Measurements from ENCODE around the gene NUDT6.
"Not testable (repeated sequence)": the region's sequence is repeated elsewhere in the genome, so short reads cannot be mapped to it uniquely, and the experiment has no call there.

Gene NUDT6, protein sequence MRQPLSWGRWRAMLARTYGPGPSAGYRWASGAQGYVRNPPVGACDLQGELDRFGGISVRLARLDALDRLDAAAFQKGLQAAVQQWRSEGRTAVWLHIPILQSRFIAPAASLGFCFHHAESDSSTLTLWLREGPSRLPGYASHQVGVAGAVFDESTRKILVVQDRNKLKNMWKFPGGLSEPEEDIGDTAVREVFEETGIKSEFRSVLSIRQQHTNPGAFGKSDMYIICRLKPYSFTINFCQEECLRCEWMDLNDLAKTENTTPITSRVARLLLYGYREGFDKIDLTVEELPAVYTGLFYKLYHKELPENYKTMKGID

DNA sequence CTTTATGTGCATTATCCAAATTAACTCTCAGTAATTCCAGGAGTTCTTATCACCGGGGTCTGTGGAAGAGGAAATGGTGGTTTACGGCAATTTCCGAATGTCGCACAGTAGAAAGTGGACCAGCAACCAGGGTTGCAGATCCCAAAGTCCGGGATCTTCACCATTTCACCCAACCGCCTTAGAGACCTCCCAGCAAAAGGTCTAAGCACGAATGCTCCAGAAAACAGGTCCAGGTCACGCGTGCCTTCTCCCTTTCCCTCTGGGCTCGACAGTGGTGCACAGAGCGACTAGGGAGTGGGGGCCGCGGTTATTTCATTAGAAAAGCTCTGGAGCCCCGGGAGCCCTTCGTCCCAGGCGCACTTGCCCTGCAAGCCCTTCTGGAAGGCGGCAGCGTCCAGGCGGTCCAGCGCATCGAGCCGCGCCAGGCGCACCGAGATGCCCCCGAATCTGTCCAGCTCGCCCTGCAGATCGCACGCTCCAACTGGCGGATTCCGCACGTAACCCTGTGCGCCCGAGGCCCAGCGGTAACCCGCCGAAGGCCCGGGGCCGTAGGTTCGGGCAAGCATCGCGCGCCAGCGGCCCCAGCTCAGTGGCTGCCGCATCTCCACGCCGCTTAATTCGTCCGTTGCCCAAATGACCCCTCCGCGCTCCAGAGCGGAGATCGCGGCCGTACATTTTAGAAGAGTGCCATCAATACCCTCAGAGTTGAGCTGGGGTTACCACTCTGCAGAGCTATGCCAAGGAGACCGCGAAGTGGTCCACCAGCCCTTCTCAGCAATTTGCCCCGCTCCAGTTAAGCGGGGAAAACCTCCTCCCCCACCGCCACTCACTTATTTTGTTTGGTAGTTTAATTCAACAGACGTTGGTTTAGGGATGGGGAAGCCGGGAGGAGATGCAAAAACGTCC is at the start of gene NUDT6:
NUDT6 (minus strand) TSS at position 627 of the 906 bp plus-strand sequence; CDS start at position 602, 25 bp downstream.
- DNase-seq = peak; percentile 59 to 69

DNA sequence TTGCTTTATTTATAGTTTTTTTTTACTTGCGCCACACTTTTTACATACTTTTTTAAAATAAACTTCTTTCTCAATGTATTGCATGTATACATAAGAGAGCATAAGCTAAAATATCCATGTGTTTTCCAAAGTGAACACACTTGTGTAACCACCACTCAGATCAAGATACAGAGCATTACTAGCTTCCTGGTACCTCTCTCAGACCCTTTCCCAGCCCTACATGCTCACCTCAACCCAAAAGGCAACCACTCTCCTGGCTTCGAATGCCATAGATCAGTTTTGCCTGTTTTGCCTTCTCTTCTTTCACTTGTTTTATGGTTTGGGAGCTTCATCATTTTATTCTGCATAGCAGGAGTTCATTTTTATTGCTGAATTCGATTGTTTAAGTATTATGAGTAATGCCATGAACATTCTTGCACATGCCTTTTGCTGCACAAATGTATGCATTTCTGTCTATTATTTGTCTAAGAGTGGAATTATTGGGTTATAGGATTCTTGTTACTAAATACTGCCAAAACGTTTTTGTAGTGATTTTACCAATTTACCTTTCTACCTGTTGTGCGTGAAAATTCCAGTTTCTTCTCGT is 45.9 kb upstream of the NUDT6 start:
- DNase-seq = no peak

DNA sequence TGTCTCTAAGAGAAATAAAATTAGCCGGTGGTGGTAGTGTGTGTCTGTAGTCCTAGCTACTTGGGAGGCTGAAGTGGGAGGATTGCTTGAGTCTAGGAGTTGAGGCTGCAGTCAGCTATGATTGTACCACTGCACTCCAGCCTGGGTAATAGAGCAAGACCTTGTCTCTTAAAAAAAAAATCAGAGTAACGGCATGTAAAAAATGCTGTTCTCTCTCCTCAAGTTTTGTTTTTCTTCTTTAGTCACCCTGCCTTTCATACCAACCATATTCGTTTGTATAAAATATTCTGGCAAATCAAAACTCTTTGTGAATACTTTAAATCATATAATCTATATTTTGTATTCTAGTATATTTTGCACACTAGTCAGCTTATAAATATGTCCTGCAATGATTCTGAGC is 44.8 kb upstream of the NUDT6 start:
- DNase-seq = no peak

DNA sequence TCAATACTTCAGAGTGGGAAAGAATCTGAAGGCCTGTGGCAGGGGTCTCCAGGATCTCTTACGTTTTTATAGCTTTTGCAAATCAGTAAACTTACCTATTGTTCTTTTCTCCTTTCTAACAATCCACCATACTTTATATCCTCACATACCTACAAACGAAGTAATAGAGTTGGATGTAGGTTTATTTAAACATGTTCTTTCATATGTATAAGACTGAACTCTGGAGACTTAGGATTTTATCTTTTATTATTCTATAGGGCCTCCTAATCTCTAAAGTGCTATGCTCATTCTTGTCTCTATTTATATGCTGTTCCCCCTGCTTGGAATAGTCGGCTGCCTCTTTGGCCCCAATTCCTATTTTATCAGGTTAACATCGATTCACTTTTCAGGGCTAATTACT is 43.8 kb upstream of the NUDT6 start:
- no peak for DNase-seq

DNA sequence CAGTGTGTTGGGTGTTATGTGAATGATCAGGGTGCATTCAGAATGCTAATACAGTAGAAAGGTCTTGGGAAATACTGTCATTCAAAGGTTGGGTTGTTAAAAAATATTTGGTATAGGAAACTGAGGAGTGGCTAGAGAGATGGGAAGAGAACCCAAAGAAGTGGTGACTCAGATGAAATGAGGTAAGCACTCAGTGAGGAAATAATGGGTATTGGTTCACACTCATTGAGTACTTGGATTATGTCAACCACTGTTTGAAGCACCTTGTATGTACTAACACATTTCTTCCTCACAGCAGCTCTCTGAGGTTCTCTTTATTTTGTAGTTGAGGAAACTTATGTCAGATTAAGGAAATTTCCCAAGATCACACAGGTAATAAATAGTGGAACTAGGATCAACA is 40.8 kb upstream of the NUDT6 start:
- no peak for DNase-seq

DNA sequence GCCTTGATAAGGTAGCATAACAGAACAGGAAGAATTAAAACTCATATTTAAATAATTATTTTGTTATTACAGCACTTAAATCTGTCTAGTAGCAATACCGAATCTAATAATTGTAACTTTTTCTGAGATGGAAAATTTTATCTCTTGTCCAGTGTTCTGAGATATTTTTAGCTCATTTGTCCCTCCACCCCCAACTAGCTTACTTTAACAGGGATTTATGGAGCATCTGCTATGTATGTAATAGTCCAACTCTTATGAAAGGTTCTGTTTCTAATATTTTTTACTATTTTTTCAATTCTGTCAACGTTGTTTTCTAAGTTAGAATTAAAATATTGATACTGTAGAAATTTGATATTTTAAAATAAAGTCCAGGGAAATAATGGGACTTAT is 38.2 kb upstream of the NUDT6 start:
- no peak for DNase-seq

DNA sequence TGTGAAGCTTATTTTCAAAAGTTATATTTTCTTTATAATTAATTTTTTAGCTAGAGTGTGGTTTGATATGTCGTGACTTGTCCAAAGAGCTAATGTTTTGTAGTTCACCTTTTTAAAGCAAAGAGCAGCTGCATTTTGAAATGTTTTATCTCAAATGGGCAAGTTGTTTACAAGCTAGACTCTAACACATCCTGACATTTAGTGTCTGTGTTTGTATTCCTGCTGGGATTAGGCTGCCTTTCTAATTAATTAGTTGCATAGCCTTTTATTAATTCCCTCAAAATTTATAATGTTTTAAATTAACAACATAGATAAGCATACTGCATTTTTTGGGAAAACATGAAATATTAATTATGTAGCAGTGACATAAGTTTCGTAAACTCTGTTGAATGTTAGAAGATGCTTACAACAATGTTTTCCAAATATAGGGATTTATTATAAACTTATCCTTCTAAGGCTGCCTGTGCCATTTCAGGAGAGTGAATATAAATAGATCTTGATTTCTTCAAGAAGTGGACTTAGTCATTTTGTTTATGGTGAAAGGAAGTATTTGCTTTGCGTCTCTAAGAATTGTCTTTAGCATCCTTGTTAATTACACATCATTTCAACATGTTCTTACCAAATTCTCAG is 37.7 kb upstream of the NUDT6 start:
- no peak for DNase-seq

DNA sequence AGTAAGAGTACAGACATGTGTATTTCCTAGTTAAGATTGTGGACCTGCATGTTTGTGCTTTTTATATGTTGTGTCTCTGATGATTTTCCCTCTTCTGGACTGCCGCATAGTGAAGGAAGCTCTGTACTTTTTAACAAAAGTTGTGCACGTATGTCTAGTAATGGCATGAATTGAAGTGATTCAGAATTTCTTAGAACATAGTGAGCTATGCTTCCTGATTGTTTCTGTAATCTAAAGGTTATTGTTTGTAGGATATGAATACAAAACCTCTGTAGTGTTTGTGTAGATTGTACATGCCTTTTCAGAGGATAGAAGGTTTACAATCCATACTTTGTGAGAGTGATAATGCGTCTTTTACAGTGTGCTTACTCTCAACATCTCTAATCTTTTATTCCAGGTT is 37.0 kb upstream of the NUDT6 start:
- DNase-seq = no peak

DNA sequence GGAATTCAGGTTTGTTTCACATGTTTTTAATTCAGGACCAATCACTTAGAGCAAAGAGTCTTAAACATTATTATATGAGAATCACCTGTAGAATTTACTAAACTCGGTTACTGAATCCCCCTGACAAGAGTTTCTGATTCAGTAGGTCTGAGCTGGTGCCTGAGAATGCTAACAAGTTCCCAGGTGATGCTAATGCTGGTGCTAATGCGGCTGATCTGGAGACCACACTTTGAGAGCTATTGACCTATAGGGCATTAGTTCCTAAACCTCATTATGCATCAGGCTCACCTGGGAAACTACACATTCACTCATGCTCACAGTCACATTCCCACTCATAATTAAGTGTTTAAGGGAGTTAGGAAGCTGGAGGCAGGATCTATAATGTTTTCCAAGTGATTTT is 36.1 kb upstream of the NUDT6 start:
- DNase-seq = no peak

DNA sequence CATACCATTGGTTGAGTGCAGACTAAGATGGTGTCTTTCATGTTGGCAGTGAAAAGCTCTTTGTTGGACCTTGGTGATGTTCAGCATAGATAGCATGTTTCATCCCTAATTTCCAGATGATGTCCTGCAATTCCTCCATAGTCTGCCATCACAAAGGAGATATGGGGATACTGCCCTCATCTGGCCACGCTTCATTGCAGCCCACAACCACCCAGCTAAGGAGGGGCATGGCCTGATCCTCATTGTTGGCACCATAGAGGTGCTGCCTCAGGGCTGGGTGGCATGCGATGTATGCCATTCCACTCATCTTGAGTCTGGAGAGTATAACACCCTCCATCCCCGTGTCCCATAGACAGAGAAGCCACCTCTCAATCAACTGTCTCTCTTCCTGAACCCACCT is 31.5 kb upstream of the NUDT6 start:
- DNase-seq = no peak

DNA sequence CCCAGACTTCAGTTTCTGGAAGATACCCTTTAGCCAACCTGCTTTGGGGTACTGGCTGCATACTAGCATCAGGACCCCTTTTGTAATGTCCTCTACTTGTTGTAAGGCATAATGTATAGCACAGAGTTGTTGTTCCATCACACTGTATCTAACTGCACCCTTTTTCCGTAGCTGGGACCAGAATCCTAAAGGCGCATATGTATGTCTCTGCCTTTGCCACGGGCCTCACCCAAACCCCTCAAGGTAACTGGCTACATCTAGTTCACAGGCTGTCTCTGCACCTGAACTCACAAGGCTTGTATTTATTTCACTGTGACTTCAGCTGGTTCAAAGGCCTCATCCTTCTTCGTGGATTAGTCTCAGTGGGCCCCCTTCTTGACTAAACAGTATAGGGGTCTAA is 29.6 kb upstream of the NUDT6 start:
- no peak for DNase-seq

DNA sequence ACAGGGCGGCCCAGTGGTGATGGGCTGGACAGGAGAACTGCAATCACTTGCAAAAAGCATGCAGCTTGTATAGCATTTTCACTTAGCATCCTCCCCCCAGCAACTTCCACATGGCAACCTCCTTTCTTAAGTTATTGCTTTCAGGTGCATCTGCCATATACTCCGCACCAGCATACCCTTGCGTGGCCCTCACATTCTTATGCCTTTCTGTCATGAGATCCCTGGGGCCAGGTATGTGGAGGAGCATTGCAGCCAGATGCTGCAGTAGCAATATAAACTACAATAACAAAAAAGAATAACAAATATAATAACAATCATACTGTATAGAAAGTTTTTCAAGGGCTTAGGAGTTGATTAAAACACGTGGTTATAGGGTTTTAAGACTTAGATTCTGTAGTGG is 26.3 kb upstream of the NUDT6 start:
- DNase-seq = no peak

DNA sequence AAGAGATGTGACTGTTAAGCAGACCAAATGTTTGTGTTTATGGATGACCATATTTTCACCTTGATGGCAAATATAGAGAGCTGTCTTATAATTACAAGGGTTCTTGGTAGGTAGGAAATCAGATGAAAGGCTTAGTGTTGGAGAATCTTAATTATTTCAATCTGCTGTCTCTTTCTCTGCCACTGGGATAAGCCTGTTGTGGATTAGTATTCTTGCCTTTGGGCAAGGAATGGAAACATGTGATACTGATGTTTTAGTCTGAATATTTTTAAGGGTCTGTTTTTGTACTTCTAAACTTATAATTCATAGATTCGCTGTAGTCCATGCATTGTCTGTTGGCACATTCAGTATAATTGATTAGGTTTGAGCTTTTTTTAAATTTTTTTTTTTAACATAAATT is 23.7 kb upstream of the NUDT6 start:
- DNase-seq = no peak

DNA sequence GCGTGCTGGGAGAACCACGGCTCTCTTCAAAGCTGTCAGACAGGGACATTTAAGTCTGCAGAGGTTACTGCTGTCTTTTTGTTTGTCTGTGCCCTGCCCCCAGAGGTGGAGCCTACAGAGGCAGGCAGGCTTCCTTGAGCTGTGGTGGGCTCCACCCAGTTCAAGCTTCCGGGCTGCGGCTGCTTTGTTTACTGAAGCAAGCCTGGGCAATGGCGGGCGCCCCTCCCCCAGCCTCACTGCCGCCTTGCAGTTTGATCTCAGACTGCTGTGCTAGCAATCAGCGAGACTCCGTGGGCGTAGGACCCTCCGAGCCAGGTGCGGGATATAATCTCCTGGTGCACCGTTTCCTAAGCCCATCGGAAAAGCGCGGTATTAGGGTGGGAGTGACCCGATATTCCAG is 22.7 kb upstream of the NUDT6 start:
- DNase-seq = not testable (repeated sequence)

DNA sequence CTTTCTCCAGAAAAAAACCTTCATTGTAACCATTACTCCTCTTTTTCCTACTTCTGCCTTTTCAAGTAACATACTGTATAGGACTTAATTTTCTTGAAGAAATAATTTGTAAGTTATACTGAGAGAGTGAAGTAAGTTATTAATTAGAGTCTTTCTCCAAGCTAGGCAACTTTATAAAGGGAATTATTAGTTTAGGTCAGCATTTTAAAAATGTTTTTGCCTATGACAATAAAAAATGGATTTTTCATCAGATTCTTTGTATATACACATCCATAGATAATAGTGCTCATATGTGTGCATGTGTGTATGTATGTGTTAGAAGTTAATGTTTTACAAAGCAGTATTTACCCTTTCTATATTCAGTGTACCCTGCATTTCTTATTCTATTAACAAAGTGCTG is 10.4 kb upstream of the NUDT6 start:
- no peak for DNase-seq

DNA sequence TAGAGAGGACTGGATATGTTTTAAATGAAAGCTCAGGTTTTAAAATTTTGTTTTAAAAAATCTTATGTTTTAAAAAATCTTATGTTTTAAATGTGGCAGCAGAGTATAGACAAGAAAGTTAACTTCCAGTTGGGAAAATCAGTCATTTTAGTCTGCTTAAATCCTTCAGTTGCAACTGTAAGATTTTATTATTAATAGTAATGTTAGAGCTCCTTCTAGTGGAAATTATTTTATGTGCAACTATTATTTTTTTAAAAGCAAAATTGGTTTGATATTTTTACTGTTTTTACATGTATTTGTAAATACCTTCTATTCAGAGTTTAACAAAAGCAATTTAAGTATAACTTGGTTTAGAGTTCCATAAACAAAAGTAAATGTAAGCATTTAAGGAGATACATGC is 8.5 kb upstream of the NUDT6 start:
- no peak for DNase-seq

DNA sequence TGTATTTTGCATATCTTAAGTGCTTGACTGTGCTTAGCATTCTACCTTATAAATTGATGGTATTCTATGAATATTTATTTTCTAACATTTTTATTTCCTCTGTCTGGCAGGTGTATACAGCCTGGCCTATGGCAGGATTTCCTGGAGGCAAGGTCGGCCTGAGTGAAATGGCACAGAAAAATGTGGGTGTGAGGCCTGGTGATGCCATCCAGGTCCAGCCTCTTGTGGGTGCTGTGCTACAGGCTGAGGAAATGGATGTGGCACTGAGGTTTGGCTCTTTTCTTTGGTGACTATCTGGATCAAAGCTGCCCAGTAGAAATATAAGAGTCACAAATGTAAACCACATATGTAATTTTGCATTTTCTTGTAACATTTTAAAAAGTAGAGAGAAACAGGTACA is 6.5 kb upstream of the NUDT6 start:
- DNase-seq = no peak

DNA sequence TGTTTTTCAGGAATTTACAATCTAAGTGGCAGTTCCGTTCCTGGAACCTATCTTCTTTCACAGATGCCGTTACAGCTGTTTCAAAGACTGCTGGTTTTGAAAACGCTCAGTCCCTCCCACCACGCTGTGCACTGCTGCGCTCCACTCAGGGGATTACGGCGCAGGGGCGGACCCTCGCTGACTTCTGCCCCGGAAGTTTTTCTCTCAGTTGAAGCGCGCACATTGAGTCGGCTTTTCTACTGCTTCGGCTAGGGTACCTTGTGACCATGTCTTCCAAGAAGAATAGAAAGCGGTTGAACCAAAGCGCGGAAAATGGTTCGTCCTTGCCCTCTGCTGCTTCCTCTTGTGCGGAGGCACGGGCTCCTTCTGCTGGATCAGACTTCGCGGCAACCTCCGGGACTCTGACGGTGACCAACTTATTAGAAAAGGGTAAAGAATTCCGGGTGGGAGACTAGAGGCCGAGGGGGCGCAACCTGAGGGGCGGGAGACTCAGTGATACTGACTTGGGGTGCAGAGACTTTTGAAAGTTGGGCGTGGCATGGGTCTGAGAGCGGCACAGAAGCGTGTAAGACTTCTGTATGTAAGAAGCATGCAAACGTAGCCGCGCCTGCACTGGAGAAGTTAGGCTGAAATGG is 597 bp upstream of the NUDT6 start:
- peak; percentile 89 to 91 for DNase-seq

DNA sequence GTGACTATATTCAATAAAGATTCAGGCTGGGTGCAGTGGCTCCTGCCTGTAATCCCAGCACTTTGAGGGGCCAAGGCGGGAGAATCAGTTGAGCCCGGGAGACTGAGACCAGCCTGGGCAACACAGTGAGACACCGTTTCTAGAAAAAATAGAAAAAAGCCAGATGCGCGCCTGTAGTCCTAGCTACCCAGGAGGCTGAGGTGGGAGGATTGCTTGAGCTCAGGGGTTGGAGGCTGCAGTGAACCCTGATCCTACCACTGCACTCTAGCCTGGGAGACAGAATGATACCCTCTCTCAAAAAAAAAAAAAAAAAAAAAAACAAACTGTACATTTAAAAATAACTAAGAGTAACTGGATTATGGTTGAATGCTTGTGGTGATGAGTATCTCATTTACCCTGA is 1.1 kb downstream of the NUDT6 start:
- no peak for DNase-seq

DNA sequence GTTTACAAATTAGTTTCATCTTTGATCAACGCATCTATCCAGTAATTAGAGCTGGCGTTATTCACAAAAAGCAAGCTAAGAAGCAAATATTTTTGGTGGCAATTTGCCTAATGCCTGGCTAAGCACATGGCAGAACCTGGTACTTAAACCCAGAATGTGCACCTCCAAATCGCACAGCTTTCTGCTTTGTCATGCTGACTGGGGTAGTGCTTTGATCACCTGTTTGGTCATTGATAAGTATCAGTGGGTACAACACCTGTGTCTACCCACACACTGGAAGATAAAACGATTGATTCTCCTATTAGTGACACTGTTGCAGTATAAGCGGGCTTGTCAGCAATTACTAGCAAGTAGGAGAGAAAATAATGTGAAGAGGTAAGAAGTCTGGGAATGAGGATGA is 1.9 kb downstream of the NUDT6 start:
- DNase-seq = no peak

DNA sequence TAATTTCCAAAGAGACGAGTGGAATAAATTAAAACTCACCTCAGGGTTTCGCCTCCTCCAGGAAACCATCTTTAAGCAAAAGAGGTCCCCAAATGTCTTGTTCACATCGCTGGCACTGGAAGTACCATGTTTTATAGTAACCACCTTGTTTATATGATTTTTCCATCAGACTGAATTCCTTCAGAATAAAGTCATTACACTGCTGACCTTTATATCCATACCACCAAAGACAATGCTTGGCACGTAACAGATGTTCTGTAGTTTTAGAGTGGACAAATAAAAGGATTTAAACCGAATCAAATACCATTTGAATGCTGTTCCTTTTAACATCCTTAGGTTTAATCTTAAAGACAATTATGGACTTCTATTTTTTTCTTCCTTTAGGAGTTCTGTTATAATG is 4.7 kb downstream of the NUDT6 start:
- no peak for DNase-seq

DNA sequence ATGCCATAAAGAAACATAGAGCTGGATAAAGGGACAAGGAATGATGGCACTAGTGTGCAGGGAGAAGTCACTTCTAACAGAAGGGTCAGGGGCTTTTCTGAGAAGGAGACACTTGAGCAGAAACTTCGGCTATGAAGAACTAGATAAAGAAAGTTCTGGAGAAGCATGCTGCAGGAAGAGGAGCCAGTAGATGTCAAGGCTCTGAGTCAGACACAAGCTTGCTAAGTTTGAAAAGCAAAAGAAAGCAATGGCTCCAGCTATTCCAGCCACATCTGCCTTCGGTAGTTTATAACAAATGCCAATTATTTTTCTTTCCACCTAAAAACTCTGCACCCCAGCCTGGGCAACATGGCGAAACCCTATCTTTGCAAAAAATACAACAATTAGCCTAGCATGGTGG is 7.5 kb downstream of the NUDT6 start:
- no peak for DNase-seq

DNA sequence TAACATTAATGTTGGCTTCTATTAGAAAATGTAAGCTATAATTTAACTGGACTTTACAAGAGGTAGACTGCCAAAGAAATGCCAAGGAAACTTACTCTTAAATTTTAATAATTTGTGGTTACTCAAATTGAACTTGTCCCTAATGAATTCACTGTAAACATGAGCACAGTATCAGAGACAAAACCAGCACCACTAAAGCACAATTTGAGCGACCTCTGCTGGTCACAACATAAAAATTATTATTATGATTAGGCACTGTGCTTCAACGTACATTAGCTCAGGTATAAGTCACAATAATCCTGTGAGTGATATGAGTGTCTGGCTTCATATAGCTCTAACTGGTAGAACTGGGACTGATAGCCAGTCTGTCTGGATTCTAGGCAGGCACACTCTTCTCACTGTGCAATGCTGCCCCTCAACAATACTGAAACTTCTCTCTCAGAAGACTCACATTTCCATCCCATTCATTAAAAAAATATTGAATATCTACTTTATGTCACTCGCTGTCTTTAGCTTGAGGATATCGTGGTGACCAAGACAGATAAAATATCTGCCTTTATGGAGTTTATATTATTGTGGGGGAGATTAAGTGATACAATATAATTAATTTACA is 8.0 kb downstream of the NUDT6 start:
- DNase-seq = no peak
